22Rv1 (cell line): ENCODE results near the gene ANGPT4.
"Not testable (repeated sequence)": the region's sequence is repeated elsewhere in the genome, so short reads cannot be mapped to it uniquely, and the experiment has no call there.

Experiments
- H3K27ac ChIP-seq: fragments of 450-650 bp; 2 replicates; pipeline ENCODE4 v1.5.1; 2017
- CTCF ChIP-seq: fragments of 450-650 bp; IDR thresholded peaks from 2 replicates; pipeline ENCODE4 v1.5.1; 2017; ENCODE audit warnings: mild to moderate bottlenecking
- ZFX ChIP-seq: fragments of 450-650 bp; IDR thresholded peaks from 2 replicates; pipeline ENCODE4 v1.6.1; 2017; ENCODE audit warnings: antibody characterized with exemption, borderline replicate concordance

Gene ANGPT4

GRCh38 chr20:906703-907270, 9.3 kb downstream of the ANGPT4 start:
- TF ChIP-seq CTCF = no peak

GRCh38 chr20:906001-906520, 10.1 kb downstream of the ANGPT4 start:
- H3K27ac ChIP-seq = no peak overlapping the region

More at GRCh38 chr20:906703-907270, 9.3 kb downstream of the ANGPT4 start:
- no peak overlapping the region for H3K27ac ChIP-seq

GRCh38 chr20:905396-905961, 10.7 kb downstream of the ANGPT4 start:
- H3K27ac ChIP-seq = no peak overlapping the region
- TF ChIP-seq ZFX = no peak
- no peak for TF ChIP-seq CTCF

More at GRCh38 chr20:906001-906520, 10.1 kb downstream of the ANGPT4 start:
- TF ChIP-seq CTCF (no peak), ZFX (no peak)

GRCh38 chr20:904039-904545, 12.0 kb downstream of the ANGPT4 start:
- no peak for TF ChIP-seq CTCF
- no peak for TF ChIP-seq ZFX
- no peak overlapping the region for H3K27ac ChIP-seq

GRCh38 chr20:897436-897835, 18.7 kb downstream of the ANGPT4 start:
- H3K27ac ChIP-seq = not testable (repeated sequence)

- TF ChIP-seq CTCF (no peak), ZFX (no peak)
- no peak overlapping the region for H3K27ac ChIP-seq
Observed at GRCh38 chr20:896501-897025, 19.6 kb downstream of the ANGPT4 start.

GRCh38 chr20:892371-892770, 23.8 kb downstream of the ANGPT4 start:
- H3K27ac ChIP-seq = not testable (repeated sequence)

- peak overlapping the region; percentile 44 for H3K27ac ChIP-seq
- no peak for TF ChIP-seq CTCF
- TF ChIP-seq ZFX = no peak
Observed at GRCh38 chr20:891706-892080, 24.4 kb downstream of the ANGPT4 start.
